NCI-H2196 treated with DMSO at 0.1 percent for 48 hours (cell line): Measurements from ENCODE around the gene IL18R1.

Source experiments
- DNase-seq: peaks from one replicate; lab custom pipeline; 2025; ENCODE audit not compliant: unreplicated experiment; lab: John Stamatoyannopoulos, UW

IL18R1 gene

DNA sequence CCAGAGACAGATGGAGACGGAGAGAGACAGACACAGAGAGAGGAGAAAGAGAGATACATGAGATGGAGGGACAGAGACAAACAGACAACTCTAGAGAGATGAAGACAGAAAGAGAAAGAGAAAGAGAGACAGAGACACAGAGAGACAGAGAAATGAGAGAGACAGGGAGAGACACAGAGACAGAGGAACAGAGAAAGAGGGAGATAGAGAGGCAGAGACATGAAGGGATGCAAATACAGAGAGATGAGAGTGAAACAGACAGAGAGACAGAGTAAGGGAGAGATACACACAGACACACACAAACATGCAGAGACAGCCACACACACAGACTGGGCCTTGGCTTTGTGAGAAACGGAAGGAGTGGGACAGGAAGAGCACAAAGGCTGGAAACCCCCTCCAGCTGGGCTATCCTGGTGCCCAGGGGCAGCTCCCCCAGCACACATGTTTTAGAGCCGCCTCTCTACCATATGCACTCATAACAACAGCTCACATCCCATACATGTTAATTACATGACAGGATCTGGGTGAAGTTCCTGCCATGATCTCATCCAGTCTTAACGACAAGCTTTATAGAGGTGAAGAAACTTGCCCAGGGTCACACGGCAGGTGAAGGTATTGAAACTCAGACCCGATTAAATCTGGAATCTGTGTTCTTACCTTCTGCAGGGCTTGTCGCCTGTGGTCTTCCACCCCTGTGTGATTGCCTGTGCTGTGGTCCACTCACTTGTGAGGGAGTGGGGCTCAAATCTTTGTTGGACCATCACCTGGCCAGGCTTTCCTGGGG, 32.4 kb downstream of the IL18R1 start:
- no peak for DNase-seq

DNA sequence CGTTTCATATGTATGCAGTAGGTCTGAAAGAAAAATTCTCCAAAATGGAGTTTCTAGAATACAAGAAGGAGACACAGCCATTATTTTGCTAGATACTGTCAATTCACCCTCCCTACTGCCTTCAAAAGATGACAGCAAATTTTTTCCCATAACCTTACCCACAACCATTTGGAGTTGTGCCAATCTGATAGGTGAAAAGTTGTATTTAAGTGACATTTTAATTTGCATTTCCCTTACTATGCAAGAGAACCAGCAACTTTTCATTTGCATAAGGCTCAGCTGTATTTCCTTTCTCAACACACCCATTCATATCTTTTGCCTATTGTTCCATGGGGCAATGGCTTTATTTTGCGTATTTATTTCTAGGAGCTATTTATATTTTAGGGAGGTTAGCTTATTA, 36.0 kb downstream of the IL18R1 start:
- no peak for DNase-seq

DNA sequence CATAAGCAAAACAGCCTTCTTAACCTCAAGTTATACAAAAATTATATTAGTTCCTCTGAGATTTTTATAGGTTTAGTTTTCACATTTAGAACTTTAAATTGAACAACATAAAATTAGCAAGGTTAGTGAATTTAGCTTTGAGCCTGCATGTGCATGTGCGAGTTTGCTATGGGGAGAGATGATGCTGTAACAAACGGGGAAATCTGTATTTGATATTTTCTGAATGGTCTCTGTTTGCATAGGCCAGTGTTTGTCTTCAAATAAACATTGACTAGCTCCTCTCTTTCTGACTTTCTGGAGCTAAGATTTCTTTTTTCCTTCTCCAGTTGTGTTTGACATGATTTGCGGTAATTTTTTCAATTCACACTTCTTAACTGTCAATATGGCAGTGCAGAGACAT, 36.5 kb downstream of the IL18R1 start:
- DNase-seq: no peak

- DNase-seq: no peak
Observed at GRCh38 chr2:102392942-102393341, 37.3 kb downstream of the IL18R1 start.

- no peak for DNase-seq
Observed at GRCh38 chr2:102396012-102396411, 40.4 kb downstream of the IL18R1 start.

DNA sequence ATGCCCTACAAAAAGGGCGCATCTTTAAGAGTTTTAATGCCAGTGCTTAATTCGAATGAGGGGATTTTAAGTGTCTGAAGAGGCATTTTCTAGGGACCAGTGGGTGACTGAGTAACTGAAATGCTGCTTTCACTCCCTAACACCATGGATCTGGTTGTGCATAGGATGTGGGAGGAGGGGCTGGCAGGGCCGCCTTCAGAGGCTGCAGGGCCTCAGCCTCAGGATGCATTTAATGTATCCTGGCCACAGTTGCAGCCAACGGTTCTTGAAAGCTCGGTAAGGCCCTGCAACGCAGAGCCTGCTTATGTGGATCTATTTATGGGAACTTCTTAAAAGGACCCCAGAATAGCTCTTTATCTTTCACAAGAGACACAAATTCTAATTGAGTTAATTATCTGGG, 41.6 kb downstream of the IL18R1 start:
- DNase-seq: no peak

GRCh38 chr2:102399499-102400141, 44.0 kb downstream of the IL18R1 start:
- DNase-seq: no peak

DNA sequence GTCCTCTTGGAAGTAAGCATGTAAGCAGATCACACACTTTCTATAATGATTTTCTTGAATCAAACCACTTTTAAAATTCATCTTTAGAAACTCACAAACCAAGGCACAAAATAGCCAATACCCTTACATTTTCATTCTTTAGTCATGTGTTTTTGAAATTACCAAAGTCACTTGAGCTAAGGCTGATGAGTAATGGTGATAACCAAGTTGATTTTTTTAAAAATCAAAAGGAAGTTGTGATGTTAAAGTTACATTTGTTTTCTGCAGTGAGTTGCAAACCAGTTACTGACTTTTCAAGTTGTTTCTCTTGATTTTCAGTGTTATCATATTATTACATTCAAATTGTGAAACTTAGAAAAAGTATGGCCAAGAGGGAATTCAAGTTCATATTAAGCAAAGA, 45.9 kb downstream of the IL18R1 start:
- DNase-seq: no peak

DNA sequence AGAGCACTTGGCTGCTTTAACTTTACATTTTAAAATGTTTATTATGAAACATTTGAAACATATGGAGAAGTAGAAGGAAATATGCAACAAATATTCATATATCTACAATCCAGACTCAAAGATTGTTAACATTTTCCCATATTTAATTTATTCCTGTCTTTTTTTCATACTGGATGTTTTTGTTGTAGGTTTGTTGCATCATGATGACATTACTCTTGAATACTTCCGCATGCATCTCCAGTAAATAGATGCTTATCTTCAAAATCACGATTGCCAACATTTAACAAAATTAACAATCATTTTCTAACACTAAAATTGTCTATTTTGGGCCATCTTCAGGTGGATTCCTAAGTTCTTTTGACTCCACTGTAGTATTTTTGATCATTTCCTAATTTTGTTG, 46.3 kb downstream of the IL18R1 start:
- DNase-seq: no peak

DNA sequence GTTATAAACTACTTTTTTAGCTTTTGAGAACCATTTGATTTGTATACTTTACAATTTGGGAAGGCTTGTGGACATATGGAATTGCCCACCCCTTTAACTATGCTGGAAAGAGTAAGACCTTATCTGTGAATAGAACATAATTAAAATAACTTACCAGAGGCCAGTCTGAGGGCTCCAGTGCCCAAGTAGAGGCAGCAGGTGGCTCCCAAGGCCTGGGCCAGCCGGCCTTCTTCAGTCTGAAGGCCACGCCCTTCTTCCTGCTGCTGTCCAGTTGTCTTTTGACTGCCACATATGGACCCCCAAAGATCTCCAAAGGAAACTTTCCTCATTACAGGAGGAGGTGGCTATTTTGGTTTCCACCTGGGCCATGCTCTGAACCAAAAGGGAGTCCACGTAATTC, 55.4 kb downstream of the IL18R1 start:
- no peak for DNase-seq

DNA sequence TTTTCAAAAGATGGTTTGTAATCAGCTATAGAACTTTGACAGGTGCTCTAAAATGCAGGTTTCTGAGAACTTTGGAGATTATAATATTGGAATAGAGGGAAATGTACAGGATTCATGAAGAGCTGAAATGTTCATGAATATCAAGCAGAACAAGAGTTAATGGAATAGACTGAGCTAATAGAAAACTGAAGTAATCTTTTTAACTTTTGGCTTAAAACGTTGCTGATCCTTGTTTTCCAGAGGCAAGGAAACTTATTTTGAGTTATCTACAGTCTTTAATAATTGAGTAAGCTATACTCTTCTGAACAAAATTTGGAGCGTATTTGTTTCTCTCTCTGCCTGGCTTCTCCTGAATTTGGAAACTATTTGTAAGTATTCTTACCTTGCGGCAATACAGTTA, 56.6 kb downstream of the IL18R1 start:
- no peak for DNase-seq

GRCh38 chr2:102417946-102418345, 62.4 kb downstream of the IL18R1 start:
- DNase-seq: no peak

DNA sequence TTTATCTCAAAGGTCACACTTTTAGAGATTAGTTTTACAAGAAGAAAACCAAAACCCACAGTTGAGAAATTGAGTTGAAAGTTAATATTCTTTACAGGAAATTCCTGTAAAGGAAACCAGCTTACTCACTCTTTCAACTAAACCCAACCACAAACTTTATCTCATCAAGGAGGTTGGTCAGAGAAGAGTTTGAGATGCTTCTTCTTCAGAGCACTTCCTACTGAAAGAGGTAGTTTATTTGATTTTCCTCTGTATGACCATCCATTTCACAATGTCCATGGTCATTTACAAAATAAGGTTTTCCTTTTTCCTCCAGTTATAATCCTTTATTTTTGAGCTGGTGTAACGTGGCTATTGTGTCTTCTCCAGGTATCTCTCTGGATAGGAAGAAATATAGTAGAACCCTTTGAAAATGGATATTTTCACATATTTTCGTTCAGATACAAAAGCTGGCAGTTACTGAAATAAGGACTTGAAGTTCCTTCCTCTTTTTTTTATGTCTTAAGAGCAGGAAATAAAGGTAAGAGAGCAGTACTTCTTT, 62.9 kb downstream of the IL18R1 start:
- DNase-seq: no peak

DNA sequence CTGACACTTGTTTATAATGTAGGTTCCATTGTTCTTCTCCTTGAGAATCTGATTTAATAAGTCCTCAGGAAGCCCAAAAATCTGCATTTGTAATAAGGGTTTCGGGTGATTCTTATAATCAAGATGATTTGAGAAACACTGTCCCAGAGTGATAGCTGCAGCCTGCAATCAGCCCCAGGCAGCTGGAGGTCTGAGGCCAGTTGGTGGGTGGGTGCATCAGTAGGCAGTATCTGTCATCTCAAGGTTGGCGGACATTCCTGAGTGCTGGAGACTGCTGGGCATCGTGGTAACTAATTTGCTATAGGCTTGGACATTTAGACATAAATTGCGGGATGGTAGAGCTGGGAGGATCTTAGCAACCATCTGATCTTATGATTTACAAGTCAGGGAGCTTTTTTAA, 64.7 kb downstream of the IL18R1 start:
- DNase-seq: no peak

DNA sequence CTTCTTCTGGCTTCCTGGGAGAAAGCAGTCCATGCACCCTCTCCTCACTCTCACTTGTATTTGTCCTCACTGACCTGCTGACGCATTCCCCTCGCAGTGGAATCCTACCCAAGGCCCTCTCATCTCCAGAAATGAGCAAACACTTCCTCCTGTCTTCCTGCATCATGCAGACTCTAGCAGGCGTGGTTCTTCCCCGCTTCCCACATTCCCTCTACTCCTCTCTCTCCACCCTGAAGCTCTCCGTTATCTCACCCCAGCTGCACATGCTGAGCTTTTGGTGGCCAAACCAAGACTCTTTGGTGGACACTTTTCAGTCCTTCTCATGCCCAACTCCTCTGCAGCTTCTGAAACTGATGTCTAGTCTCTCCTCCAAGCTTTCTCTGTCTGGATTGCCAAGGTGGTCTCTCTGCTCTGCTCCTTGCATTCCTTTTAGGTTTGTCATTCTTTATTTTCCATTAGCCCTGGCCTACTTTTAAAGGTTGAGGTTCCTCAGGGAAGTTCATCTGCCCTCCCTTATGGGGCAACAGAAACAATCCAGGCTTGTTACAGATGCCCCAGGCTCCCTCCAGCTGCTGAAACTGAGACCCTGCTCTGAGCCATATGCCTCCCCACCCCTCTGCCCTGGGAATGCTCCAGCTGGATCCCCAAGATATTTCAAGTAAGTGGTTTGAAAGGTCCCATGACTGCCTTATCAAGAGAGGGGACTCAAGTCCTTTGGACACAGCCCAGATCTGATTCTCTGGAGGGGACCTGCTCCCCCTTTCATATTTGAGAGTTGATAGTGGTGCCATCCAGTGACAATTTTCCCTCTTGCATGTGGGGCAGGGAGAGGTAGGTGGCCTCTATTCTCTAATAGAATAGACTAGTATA, 66.5 kb downstream of the IL18R1 start:
- DNase-seq: no peak

- DNase-seq: no peak
Observed at GRCh38 chr2:102422910-102423309, 67.3 kb downstream of the IL18R1 start, which contains the start of gene IL18RAP. Gene IL18RAP, plus strand, starts transcription at chr2:102423160. Its CDS starts 118 bp downstream, at chr2:102423278.

DNA sequence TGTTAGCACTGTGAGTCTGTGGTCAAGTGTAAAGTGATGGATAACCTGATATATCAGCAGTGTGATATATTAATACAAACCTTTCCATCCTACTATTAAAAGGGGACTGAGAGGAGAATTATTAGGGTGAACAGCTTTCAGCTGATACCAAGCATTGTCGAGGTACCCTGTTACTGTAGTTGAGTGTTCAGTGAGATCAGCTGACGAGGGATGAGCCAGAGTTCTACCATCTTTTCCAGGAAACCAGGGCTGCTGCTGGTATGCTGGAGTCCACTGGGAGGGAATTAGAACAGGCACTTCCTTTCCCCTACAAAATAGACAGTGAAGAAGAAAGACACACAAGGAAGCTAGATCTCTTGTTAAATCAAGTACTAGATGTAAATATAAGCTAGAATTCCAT, 67.8 kb downstream of the IL18R1 start:
- DNase-seq: no peak

DNA sequence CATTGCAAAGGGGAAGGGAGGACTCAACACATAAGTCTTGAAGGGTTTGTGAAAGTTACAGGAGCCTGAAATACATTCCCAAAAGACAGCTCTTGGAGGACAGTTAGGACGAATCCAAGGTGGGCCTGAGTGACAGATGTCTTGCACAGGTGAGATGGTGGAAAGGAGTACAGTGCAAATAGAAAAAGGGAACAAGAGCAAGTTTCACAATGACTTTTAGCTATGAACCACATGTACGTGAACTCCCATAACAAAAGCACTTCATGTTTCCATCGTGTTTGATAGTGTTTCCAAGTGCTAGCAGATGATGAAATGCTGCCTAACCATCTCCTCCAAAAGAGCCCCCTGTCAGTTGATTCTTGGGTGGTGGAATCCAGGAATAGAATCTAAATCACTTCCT, 69.2 kb downstream of the IL18R1 start:
- no peak for DNase-seq

GRCh38 chr2:102425441-102426132, 70.0 kb downstream of the IL18R1 start:
- no peak for DNase-seq

DNA sequence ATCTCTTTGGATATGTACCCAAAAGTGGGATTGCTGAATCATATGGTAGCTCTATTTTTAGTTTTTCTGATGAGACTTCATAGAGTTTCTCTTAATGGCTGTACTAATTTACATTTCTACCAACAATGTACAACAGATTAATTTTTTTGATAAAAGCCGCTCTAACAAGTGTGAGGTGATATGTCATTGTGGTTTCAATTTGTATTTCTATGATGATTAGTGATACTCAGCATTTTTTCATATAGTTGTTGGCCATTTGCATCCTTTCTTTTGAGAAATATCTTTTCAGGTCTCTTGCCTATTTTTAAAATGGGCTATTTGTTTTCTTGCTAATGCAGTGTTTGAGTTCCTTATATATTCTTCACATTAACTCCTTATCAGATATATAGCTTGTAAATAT, 71.7 kb downstream of the IL18R1 start:
- no peak for DNase-seq

- no peak for DNase-seq
Observed at GRCh38 chr2:102428573-102428972, 73.0 kb downstream of the IL18R1 start.
